Neural cell (in vitro differentiated cells): ENCODE results near the gene SERPINB5. TPM values are rescaled to one million over a fixed set of nuclear protein-coding genes. Genes with fewer than 3 reads are reported as not detected.

Source experiments
- H2AFZ ChIP-seq: fragments of 200-600, 300-800 bp; sonication (generic), shearing (Covaris generic); 2 replicates; pipeline ENCODE4 v1.6.0; 2014; ENCODE audit warnings: low read depth, mild to moderate bottlenecking, antibody characterized with exemption, low read length, moderate library complexity
- H3F3A ChIP-seq: fragments of 200-600 bp; shearing (Covaris generic); 2 replicates; pipeline ENCODE4 v1.6.1; 2016; ENCODE audit warnings: mild to moderate bottlenecking, moderate library complexity, mixed read lengths, antibody characterized with exemption, low read length; ENCODE audit not compliant: insufficient read depth, poor library complexity, severe bottlenecking
- H3K27ac ChIP-seq: fragments of 200-600, 300-800 bp; sonication (generic), shearing (Covaris generic); 2 replicates; pipeline ENCODE4 v1.5.1; 2014; ENCODE audit warnings: mild to moderate bottlenecking, low read length, moderate library complexity
- H3K27me3 ChIP-seq: fragments of 300-800, 200-600 bp; sonication (generic), shearing (Covaris generic); 2 replicates; pipeline ENCODE4 v1.6.0; 2014; ENCODE audit warnings: mild to moderate bottlenecking, low read depth, low read length, moderate library complexity; ENCODE audit not compliant: insufficient read depth
- H3K36me3 ChIP-seq: fragments of 300-800, 200-600 bp; sonication (generic), shearing (Covaris generic); 2 replicates; pipeline ENCODE4 v1.5.1; 2014; ENCODE audit warnings: mild to moderate bottlenecking, antibody characterized with exemption, low read length, moderate library complexity; ENCODE audit not compliant: insufficient read depth
- H3K4me2 ChIP-seq: fragments of 300-800, 200-600 bp; sonication (generic), shearing (Covaris generic); 2 replicates; pipeline ENCODE4 v1.6.0; 2014; ENCODE audit warnings: mild to moderate bottlenecking, low read length
- H3K4me3 ChIP-seq: fragments of 300-800, 200-600 bp; sonication (generic), shearing (Covaris generic); 2 replicates; pipeline ENCODE4 v1.5.1; 2014; ENCODE audit warnings: mild to moderate bottlenecking, low read length, moderate library complexity
- H3K79me2 ChIP-seq: fragments of 200-600 bp; shearing (Covaris generic); replicated peaks from 2 replicates; pipeline ENCODE4 v1.6.0; 2014; ENCODE audit warnings: mild to moderate bottlenecking, low read length, moderate library complexity; ENCODE audit not compliant: insufficient read depth
- H3K9ac ChIP-seq: fragments of 300-800, 200-600 bp; sonication (generic), shearing (Covaris generic); 2 replicates; pipeline ENCODE4 v1.6.1; 2016; ENCODE audit warnings: mild to moderate bottlenecking, low read length, mixed read lengths
- H3K9me2 ChIP-seq: fragments of 200-600 bp; shearing (Covaris generic); 2 replicates; pipeline ENCODE4 v1.6.1; 2016; ENCODE audit warnings: mild to moderate bottlenecking, low read length, mixed read lengths; ENCODE audit not compliant: insufficient read depth
- H3K9me3 ChIP-seq: fragments of 200-600, 300-800 bp; sonication (generic), shearing (Covaris generic); 2 replicates; pipeline ENCODE4 v1.6.1; 2016; ENCODE audit warnings: mild to moderate bottlenecking, mixed run types, low read length, moderate library complexity, mixed read lengths
- H4K20me1 ChIP-seq: fragments of 200-600 bp; shearing (Covaris generic); 2 replicates; pipeline ENCODE4 v1.6.1; 2016; ENCODE audit warnings: mild to moderate bottlenecking, mixed run types; ENCODE audit not compliant: insufficient read depth
- EP300 ChIP-seq: fragments of 450-650 bp; conservative IDR thresholded peaks from 2 replicates; pipeline ENCODE4 v1.6.1; 2014; ENCODE audit warnings: antibody characterized with exemption, mild to moderate bottlenecking, moderate library complexity; ENCODE audit not compliant: poor library complexity, severe bottlenecking
- SMC3 ChIP-seq: fragments of 450-650 bp; conservative IDR thresholded peaks from 2 replicates; pipeline ENCODE4 v1.6.1; 2014; ENCODE audit warnings: antibody characterized with exemption, mild to moderate bottlenecking, moderate library complexity; ENCODE audit not compliant: poor library complexity
- polyA plus RNA-seq: library from polyadenylated mRNA; depleted of rRNA; stranded (reverse); fragments of >200 nt; gene quantifications from 2 replicates; pipeline ENCODE4 v1.2.3, GENCODE V29; 2014
- TF ChIP-seq, protein P1 (sequence below): fragments of 450-650 bp; IDR thresholded peaks from 2 replicates; pipeline ENCODE4 v1.5.1; 2014; ENCODE audit warnings: antibody characterized with exemption, mild to moderate bottlenecking, moderate library complexity; ENCODE audit not compliant: poor library complexity, severe bottlenecking

Gene SERPINB5
- polyA plus RNA-seq, 1 donor from 2014 or later, result not detected

DNA sequence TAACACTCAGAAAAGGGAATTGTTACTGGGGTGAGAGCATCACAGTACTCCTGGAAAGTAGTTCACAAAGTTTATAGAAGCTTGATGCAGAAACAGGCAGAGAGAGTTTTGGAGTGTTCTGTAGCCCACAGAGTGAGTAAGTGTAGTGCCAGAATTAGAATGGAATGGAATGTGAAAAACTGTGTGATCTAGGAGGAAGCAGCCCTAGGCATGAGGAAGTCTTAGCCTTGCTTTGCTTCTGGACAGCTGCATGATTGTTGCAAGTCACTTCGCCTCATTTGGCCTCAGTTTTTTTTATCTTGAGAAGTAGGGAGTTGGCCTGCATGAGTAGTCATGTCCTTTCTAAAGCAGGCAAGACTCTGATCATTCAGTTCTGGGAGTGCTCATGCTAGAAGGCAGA is 76.3 kb downstream of the SERPINB5 start:
- Histone ChIP-seq H3K4me3 (no peak overlapping the region), H3K9me2 (no peaks in the 10 kb centered on the region), H3K4me2 (no peak overlapping the region), H3K27me3 (no peaks in the 10 kb centered on the region), H3K36me3 (no peaks in the 10 kb centered on the region), H3K9me3 (no peaks in the 10 kb centered on the region), H3F3A (no peaks in the 10 kb centered on the region), H4K20me1 (no peaks in the 10 kb centered on the region), H2AFZ (no peak overlapping the region), H3K79me2 (no peaks in the 10 kb centered on the region), H3K27ac (no peak overlapping the region), H3K9ac (no peak overlapping the region)
- TF ChIP-seq EP300 (no peak), SMC3 (no peak)
- TF ChIP-seq, protein P1, sequence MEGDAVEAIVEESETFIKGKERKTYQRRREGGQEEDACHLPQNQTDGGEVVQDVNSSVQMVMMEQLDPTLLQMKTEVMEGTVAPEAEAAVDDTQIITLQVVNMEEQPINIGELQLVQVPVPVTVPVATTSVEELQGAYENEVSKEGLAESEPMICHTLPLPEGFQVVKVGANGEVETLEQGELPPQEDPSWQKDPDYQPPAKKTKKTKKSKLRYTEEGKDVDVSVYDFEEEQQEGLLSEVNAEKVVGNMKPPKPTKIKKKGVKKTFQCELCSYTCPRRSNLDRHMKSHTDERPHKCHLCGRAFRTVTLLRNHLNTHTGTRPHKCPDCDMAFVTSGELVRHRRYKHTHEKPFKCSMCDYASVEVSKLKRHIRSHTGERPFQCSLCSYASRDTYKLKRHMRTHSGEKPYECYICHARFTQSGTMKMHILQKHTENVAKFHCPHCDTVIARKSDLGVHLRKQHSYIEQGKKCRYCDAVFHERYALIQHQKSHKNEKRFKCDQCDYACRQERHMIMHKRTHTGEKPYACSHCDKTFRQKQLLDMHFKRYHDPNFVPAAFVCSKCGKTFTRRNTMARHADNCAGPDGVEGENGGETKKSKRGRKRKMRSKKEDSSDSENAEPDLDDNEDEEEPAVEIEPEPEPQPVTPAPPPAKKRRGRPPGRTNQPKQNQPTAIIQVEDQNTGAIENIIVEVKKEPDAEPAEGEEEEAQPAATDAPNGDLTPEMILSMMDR, result no peak

Other genes with a start within 250 kb of the SERPINB5 start
- 2.9 and 3.4 TPM in 2 replicates for gene BCL2, start 157.2 kb upstream of the SERPINB5 start, polyA plus RNA-seq
- gene KDSR, start 109.8 kb upstream of the SERPINB5 start, polyA plus RNA-seq, result 13.6 and 14.7 TPM in 2 replicates
- gene VPS4B, start 54.5 kb upstream of the SERPINB5 start, polyA plus RNA-seq, result 25.6 and 30.5 TPM in 2 replicates
- not detected in 2 replicates for gene SERPINB12, start 65.4 kb downstream of the SERPINB5 start, polyA plus RNA-seq
- not detected in 2 replicates for gene SERPINB13, start 110.4 kb downstream of the SERPINB5 start, polyA plus RNA-seq
- not detected in 2 replicates for gene SERPINB4, start 167.3 kb downstream of the SERPINB5 start, polyA plus RNA-seq
- not detected in 2 replicates for gene SERPINB3, start 184.9 kb downstream of the SERPINB5 start, polyA plus RNA-seq
- not detected in 2 replicates for gene SERPINB11, start 226.0 kb downstream of the SERPINB5 start, polyA plus RNA-seq